K562 (cell line): ENCODE measurements around the gene COMMD10. TPM values are rescaled to one million over a fixed set of nuclear protein-coding genes. Genes with fewer than 3 reads are reported as not detected.

Source experiments
- CBX3 ChIP-seq, 2 experiments: IDR thresholded peaks; 1 replicate in 1 of 2; 2 replicates in 1 of 2; pipeline ENCODE4 v1.6.1; 2012; ENCODE audit warnings: inconsistent platforms in 2 of 2, low read length in 2 of 2, borderline replicate concordance in 1 of 2, control low read depth in 1 of 2
- CEBPG ChIP-seq, 3 experiments: fragments of 200-800 bp in 1 of 3; sonication (Bioruptor generic) in 1 of 3; sonication (generic) in 1 of 3; formaldehyde crosslinking in 1 of 3; IDR thresholded peaks in 2 of 3; conservative IDR thresholded peaks in 1 of 3; 2 replicates each; pipeline versions ENCODE4 v1.6.1 to v1.8.0; 2016 to 2022; ENCODE audit warnings: missing compliant biosample characterization in 2 of 3, missing genetic modification characterization in 2 of 3, mild to moderate bottlenecking in 1 of 3, missing genetic modification reagents in 1 of 3
- EP400 ChIP-seq: fragments of 450-650 bp; IDR thresholded peaks from 2 replicates; pipeline ENCODE4 v1.6.1; 2017; ENCODE audit warnings: antibody characterized with exemption, mild to moderate bottlenecking, moderate library complexity
- MCM3 ChIP-seq: fragments of 450-650 bp; IDR thresholded peaks from 2 replicates; pipeline ENCODE4 v1.6.1; 2016
- NCOA2 ChIP-seq, 2 experiments: fragments of 450-650 bp; IDR thresholded peaks; 2 replicates each; pipeline ENCODE4 v1.6.1; 2018; ENCODE audit warnings: mild to moderate bottlenecking in 2 of 2, moderate library complexity in 1 of 2; ENCODE audit not compliant: partially characterized antibody in 2 of 2
- POLR2AphosphoS5 ChIP-seq: IDR thresholded peaks from 2 replicates; pipeline ENCODE4 v1.6.1; 2011; ENCODE audit warnings: mild to moderate bottlenecking, low read depth, low read length, moderate library complexity; ENCODE audit not compliant: control insufficient read depth, insufficient read depth
- SMARCA5 ChIP-seq: fragments of 450-650 bp; IDR thresholded peaks from 2 replicates; pipeline ENCODE4 v1.6.1; 2016
- ZBTB7A ChIP-seq: IDR thresholded peaks from 2 replicates; pipeline ENCODE4 v1.6.1; 2011; ENCODE audit warnings: low read depth, mild to moderate bottlenecking, low read length, moderate library complexity, borderline replicate concordance; ENCODE audit not compliant: control insufficient read depth
- ZNF239 ChIP-seq: fragments of 250-450 bp; sonication (Bioruptor Pico); IDR thresholded peaks from 2 replicates; pipeline ENCODE4 v1.4.0; 2020; ENCODE audit warnings: mild to moderate bottlenecking
- polyA plus RNA-seq, 8 experiments: library from polyadenylated mRNA; depleted of rRNA in 4 of 8; stranded (reverse) in 5 of 8; unstranded in 3 of 8; fragments of >200 nt; fragmentation: Nextera tagmentation in 2 of 8; fragmentation: Illumina TruSeq in 1 of 8; extraction: Ambion mirVana in 2 of 8; extraction: Trizol in 1 of 8; gene quantifications; 2 replicates each; pipeline versions ENCODE4 v1.2.1 to v1.2.3, GENCODE V29; 2011 to 2014; ENCODE audit warnings: inconsistent platforms in 1 of 8, missing spikeins in 1 of 8
- total RNA-seq, 7 experiments: library from RNA; depleted of rRNA in 6 of 7; stranded (reverse); fragments of >200 nt in 6 of 7; fragmentation: Illumina TruSeq in 2 of 7; extraction: Trizol in 2 of 7; gene quantifications; 2 replicates each; pipeline versions ENCODE4 v1.2.1 to v1.2.3, GENCODE V29; 2011 to 2021; ENCODE audit warnings: low replicate concordance in 1 of 7
- TF ChIP-seq, protein P1 (sequence below): fragments of 450-650 bp; IDR thresholded peaks from 2 replicates; pipeline ENCODE4 v1.6.1; 2016; ENCODE audit warnings: low read depth, mild to moderate bottlenecking, moderate library complexity
- TF ChIP-seq, protein P2 (sequence below): sonication (generic); formaldehyde crosslinking; IDR thresholded peaks from 2 replicates; pipeline ENCODE4 v1.8.0; 2022; ENCODE audit warnings: mild to moderate bottlenecking, low read depth, missing genetic modification reagents
- TF ChIP-seq, protein P3 (sequence below): fragments of 450-650 bp; IDR thresholded peaks from 2 replicates; pipeline ENCODE4 v1.6.1; 2016
- TF ChIP-seq, protein P4 (sequence below): fragments of 450-650 bp; formaldehyde crosslinking; IDR thresholded peaks from 2 replicates; pipeline ENCODE4 v1.4.0; 2020; ENCODE audit warnings: mild to moderate bottlenecking
- TF ChIP-seq, protein P5 (sequence below): fragments of 250-450 bp; sonication (Bioruptor Pico); IDR thresholded peaks from 2 replicates; pipeline ENCODE4 v1.5.0; 2020; ENCODE audit warnings: mild to moderate bottlenecking, borderline replicate concordance
- TF ChIP-seq, protein P6 (sequence below): sonication (generic); formaldehyde crosslinking; IDR thresholded peaks from 2 replicates; pipeline ENCODE4 v1.8.0; 2022; ENCODE audit warnings: mild to moderate bottlenecking, missing genetic modification reagents

COMMD10 gene
- total and polyA plus RNA-seq, 9 of the 15 experiments (the other 6 are each of a cell fraction or from before 2014, with no cell fraction given), result 17.9 to 101 (median 28.0) TPM

DNA sequence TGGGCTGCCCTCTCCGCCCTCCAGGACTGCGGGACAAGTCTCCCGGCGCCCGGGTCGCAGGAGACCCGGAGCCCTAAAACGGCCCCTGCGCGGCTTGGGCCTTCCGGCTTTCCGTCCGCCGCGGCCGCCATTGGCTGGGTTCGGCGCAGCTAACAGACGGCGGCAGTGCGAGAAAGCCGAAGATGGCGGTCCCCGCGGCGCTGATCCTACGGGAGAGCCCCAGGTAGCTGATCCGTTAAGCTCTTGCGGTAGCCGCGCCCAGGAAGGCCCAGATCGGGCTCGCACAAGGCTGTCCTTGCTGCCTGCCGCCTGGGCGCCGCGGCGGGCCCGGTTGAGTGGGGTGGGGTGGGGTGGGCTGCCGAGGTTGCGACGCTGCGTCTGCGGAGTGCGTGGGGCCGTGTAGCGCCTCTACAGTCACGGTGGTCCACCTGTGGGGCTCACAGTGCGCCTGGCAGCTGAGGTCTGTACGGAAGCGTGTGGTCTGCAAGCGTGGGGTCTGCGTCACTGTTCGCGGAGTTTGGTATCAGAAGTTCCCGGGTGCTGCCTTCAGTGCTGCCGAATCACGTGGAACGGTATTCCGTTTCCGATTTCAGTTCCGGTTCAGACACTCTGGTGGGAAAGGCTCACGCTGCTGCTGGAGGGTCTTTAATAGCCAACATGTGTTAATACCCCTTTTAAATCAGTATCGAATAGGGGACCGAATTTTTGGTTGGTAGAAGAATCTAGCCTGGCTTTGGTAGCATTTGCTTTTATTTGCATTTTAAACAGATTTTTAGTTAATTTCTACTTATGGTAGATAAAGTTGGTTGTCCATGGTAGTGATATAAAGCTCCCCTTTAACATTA, at the start of gene COMMD10 (continued):
- TF ChIP-seq ZBTB7A (peak; percentile 69), ZNF239 (CRISPR knock-in tag) (no peak), NCOA2 (IDR thresholded peaks at IDR 0.05; ENCODE audit: partially characterized antibody in 2 of 2) (no peak), CBX3 (IDR thresholded peaks at IDR 0.05; ENCODE audit: borderline replicate concordance in 1 of 2, low read length in 2 of 2) (no peak; a peak in 1 of 3 replicates), EP400 (peak; percentile 91), MCM3 (no peak), SMARCA5 (no peak), POLR2AphosphoS5 (peak; percentile 91), CEBPG (CRISPR knock-in tag; IDR thresholded peaks at IDR 0.05) (no peak), CEBPG (tag; conservative IDR thresholded peaks at IDR 0.05 in 1 of 2, IDR thresholded peaks at IDR 0.05 in 1 of 2) (no peak)
- TF ChIP-seq, protein P1, sequence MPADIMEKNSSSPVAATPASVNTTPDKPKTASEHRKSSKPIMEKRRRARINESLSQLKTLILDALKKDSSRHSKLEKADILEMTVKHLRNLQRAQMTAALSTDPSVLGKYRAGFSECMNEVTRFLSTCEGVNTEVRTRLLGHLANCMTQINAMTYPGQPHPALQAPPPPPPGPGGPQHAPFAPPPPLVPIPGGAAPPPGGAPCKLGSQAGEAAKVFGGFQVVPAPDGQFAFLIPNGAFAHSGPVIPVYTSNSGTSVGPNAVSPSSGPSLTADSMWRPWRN, result no peak
- TF ChIP-seq, protein P2, sequence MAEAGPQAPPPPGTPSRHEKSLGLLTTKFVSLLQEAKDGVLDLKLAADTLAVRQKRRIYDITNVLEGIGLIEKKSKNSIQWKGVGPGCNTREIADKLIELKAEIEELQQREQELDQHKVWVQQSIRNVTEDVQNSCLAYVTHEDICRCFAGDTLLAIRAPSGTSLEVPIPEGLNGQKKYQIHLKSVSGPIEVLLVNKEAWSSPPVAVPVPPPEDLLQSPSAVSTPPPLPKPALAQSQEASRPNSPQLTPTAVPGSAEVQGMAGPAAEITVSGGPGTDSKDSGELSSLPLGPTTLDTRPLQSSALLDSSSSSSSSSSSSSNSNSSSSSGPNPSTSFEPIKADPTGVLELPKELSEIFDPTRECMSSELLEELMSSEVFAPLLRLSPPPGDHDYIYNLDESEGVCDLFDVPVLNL (CRISPR knock-in tag), result no peak
- TF ChIP-seq, protein P3, sequence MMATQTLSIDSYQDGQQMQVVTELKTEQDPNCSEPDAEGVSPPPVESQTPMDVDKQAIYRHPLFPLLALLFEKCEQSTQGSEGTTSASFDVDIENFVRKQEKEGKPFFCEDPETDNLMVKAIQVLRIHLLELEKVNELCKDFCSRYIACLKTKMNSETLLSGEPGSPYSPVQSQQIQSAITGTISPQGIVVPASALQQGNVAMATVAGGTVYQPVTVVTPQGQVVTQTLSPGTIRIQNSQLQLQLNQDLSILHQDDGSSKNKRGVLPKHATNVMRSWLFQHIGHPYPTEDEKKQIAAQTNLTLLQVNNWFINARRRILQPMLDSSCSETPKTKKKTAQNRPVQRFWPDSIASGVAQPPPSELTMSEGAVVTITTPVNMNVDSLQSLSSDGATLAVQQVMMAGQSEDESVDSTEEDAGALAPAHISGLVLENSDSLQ, result no peak
- TF ChIP-seq, protein P4, sequence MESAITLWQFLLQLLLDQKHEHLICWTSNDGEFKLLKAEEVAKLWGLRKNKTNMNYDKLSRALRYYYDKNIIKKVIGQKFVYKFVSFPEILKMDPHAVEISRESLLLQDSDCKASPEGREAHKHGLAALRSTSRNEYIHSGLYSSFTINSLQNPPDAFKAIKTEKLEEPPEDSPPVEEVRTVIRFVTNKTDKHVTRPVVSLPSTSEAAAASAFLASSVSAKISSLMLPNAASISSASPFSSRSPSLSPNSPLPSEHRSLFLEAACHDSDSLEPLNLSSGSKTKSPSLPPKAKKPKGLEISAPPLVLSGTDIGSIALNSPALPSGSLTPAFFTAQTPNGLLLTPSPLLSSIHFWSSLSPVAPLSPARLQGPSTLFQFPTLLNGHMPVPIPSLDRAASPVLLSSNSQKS, result no peak
- TF ChIP-seq, protein P5, sequence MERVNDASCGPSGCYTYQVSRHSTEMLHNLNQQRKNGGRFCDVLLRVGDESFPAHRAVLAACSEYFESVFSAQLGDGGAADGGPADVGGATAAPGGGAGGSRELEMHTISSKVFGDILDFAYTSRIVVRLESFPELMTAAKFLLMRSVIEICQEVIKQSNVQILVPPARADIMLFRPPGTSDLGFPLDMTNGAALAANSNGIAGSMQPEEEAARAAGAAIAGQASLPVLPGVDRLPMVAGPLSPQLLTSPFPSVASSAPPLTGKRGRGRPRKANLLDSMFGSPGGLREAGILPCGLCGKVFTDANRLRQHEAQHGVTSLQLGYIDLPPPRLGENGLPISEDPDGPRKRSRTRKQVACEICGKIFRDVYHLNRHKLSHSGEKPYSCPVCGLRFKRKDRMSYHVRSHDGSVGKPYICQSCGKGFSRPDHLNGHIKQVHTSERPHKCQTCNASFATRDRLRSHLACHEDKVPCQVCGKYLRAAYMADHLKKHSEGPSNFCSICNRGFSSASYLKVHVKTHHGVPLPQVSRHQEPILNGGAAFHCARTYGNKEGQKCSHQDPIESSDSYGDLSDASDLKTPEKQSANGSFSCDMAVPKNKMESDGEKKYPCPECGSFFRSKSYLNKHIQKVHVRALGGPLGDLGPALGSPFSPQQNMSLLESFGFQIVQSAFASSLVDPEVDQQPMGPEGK (CRISPR knock-in tag), result no peak
- TF ChIP-seq, protein P6, sequence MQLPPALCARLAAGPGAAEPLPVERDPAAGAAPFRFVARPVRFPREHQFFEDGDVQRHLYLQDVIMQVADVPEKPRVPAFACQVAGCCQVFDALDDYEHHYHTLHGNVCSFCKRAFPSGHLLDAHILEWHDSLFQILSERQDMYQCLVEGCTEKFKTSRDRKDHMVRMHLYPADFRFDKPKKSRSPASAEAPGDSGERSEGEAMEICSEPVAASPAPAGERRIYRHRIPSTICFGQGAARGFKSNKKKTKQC (CRISPR knock-in tag), result peak; percentile 64; the same call in 1 of the 2 replicates
